PFSK-1 (cell line): ENCODE measurements around the gene NSFL1C.

Experiments
- POLR2AphosphoS5 ChIP-seq: IDR thresholded peaks from 2 replicates; pipeline ENCODE4 v1.6.1; 2012; ENCODE audit warnings: low read depth, mild to moderate bottlenecking, control low read depth, low read length, moderate library complexity
- REST ChIP-seq, 2 experiments: IDR thresholded peaks; 2 replicates each; pipeline versions ENCODE4 v1.6.1 to v1.8.0; 2011 to 2012; ENCODE audit warnings: low read depth in 2 of 2, low read length in 2 of 2, control low read depth in 1 of 2, inconsistent platforms in 1 of 2, mild to moderate bottlenecking in 1 of 2, moderate library complexity in 1 of 2; ENCODE audit not compliant: insufficient read depth in 1 of 2
- TAF1 ChIP-seq: IDR thresholded peaks from 2 replicates; pipeline ENCODE4 v1.6.1; 2012; ENCODE audit warnings: low read length, control low read depth, borderline replicate concordance; ENCODE audit not compliant: insufficient read depth

GRCh38 chr20:1423206-1423605 is 43.4 kb downstream of the NSFL1C start:
- no peak for TF ChIP-seq POLR2AphosphoS5
- TF ChIP-seq TAF1: no peak
- TF ChIP-seq REST (IDR thresholded peaks at IDR 0.05; ENCODE audit: insufficient read depth in 1 of 2, low read depth in 2 of 2, low read length in 2 of 2): no peak
